NCI-H1436 (cell line): ENCODE measurements around the gene PTCH2.

Experiments
- DNase-seq: peaks from one replicate; lab custom pipeline; 2025; lab: John Stamatoyannopoulos, UW

PTCH2 gene

GRCh38 chr1:44777969-44778635, 65.0 kb downstream of the PTCH2 start:
- no peak for DNase-seq

- DNase-seq: no peak
Observed at GRCh38 chr1:44777547-44777946, 65.5 kb downstream of the PTCH2 start.

DNA sequence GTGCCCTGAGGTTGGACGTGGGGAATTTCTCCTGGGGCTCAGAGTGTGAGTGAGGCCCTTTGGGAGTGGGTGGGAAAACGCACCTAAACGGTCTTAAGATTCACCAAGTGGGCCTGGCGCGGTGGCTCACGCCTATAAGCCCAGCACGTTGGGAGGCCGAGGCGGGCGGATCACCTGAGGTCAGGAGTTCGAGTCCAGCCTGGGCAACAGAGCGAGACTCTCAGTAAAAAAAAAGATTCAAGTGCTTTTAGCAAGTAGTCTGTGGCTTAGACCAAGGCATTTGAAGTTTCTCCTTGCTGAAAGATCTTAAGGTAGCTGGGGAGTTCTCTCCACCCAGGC, 66.4 kb downstream of the PTCH2 start:
- DNase-seq: no peak

GRCh38 chr1:44775930-44776729, 66.9 kb downstream of the PTCH2 start:
- DNase-seq: no peak

DNA sequence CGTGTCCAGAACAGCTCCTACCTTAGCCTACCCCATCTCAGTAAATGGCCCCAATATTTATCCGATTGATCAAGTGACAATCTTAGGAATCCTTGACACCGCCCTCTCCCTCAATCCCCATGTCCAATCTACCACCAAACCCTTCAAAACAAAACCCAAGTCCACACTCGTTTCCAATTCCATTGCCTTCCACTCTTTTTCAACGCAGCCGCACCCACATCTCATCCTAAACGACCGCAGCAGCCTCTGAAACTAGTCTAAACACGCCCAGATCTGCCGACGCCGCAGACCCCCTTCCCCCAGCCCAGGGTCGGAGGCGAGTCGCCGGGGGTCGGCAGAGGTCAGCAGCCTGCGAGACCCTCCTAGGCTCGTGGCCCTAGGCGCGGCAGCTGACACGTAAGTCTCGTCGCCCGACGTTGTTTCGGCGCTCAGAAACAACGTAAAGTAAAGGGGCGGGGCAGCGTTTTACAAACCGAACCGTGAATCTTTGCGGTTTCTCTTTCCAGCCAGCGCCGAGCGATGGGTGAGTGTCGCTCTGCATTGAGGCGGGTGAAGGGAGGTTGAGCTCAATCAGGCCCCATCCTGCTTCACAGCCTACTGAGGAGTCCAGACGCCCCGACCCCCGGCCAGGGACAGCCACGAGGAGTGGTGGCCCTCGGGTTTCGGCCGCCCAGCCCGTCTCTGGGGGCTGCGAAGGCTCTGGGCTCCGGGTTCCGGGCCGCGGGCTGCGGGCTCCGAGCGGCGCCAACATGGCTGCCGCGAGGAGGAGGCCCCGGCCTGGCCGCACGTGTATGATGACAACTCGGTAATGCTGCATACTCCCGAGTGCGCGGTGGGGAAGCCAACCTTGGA, 67.7 kb downstream of the PTCH2 start, which contains the start of gene RPS8:
Gene RPS8, plus strand, starts transcription at position 463 of the 852 bp plus-strand sequence. Its CDS starts 57 bp downstream, at position 520.
- DNase-seq: peak; percentile 91
